Umbilical cord (tissue), 2 donors: ENCODE data around the gene SAMD5. TPM values are rescaled to one million over a fixed set of nuclear protein-coding genes. Genes with fewer than 3 reads are reported as not detected.
"Not testable (repeated sequence)": the region's sequence is repeated elsewhere in the genome, so short reads cannot be mapped to it uniquely, and the experiment has no call there.

ENCODE experiments used
- DNase-seq: peaks from one replicate; pipeline ENCODE4 v3.0.0-alpha.2; 2015; ENCODE audit warnings: low spot score
- total RNA-seq: library from RNA; depleted of rRNA; stranded (reverse); fragments of >200 nt; gene quantifications from one replicate; pipeline ENCODE4 v1.2.3, GENCODE V29; 2014; ENCODE audit warnings: low replicate concordance; ENCODE audit not compliant: insufficient read depth

SAMD5 gene
- total RNA-seq, 1 donor from 2014 or later, result 21.2 TPM

DNA sequence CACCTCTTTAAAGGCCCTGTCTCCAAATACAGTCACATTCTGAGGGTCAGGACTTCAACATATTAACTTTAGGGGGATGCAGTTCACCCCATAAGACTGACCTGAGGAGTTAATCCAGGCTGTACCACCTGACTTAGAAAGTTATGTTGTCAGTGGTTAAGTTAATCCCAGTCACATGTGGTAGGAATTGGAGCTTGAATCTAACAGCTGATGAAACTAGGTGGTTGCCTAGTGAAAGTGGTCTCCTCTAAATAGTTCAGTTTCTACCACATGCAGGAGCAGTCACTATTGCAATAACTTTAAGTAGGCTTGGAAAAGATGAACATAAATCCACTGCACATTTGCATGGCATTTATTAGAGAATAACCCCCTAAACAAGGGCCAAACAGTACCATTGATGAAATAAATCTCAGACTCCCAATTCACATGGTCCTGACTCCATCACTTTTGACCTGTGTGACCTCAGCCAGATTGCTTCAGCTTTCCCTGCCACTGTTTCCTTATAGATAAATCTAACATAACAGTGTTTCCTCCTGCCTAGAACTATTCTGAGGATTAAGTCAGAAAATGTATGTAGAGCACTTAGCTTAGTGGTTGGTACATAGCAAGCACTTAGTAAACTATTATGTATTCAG lies 20.1 kb downstream of the SAMD5 start:
- DNase-seq, result peak; percentile 24

DNA sequence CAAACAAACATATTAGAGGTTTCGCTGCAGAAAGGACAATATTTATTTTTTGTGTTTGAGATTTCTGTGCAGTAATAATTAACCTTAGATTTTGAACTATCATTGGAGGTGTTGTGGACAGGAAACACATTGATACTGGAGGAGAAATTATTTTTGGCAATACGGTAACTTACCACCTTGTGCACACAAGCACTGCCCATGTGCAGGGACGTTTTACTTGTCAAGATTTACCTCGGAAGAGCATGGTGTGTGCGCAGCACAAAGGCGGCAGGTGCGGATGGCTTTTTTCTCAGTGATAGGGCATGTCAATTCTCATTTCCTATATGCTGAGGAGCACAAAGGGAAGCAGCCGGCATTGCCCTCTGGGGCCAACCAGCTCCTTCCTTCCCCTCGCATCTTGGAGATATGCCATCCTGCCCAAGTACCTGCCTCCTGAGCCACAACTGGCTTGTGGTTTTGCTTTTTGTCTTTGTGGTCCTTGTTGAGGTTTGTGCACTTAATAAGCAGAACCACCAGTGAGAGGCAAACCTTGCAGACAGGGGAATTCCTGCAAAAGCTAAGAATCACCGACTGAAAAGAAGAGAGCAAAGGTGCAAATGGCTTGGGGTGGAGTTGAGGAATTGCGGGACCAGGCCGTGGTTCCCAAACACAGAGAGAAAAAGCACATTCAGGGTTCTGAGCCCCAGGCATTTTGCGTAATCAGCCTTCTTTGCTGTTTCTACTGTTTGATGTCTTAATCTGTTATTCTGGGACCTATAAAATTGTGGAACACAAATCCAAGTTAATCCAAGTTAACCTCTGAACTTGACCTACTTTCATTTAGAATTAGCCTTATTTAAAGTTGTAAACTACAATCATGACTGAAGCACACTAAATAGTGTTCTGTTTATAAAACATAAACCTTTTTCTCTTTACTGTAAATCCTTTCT lies 21.9 kb downstream of the SAMD5 start:
- DNase-seq, result peak; percentile 94

DNA sequence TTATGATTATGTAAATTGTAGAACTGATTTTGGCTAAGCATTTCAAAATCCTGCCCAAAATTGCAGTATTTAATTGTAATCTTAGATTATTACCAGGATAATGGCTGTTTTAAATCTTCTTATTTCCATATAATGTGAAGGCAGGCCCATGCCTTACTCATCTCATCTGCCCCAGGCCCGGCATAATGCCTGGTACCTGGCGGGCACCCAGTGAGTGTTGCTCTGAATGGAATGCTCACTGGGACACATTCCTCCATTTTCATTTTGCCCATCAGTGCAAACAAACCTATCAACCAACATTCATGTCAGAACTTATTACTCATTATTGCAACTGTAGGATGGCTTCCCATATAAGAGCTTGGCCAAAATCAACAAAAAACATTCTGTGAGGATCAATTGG lies 22.8 kb downstream of the SAMD5 start:
- peak; percentile 56 for DNase-seq

DNA sequence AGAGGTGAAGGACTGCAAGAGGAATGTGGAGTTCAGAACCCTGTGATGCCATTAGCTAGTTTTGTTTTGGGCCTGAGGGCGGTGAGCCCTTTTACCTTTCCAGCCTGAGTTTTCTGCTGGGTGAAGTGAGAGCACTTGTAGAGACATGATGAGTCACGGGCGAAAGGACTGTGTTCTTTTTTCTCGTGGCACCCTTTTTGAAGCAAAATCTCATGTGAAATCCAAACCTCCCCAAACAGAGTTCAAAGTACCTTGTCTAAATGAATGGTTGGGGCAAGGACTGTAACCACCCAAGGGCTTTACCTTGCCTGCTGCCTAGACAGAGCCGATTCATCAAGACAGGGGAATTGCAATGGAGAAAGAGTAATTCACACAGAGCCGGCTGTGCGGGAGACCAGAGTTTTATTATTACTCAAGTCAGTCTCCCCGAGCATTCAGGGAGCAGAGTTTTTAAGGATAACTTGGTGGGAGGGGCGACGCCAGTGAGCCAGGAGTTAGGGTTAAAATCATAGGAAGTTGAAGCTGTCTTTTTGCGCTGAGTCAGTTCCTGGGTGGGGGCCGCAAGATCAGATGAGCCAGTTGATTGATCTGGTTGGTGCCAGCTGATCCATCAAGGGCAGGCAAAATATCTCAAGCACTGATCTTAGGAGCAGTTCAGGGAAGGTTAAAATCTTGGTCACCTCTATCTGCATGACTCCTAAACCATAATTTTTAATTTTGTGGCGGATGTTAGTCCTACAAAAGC lies 25.8 kb downstream of the SAMD5 start:
- DNase-seq, result no peak

DNA sequence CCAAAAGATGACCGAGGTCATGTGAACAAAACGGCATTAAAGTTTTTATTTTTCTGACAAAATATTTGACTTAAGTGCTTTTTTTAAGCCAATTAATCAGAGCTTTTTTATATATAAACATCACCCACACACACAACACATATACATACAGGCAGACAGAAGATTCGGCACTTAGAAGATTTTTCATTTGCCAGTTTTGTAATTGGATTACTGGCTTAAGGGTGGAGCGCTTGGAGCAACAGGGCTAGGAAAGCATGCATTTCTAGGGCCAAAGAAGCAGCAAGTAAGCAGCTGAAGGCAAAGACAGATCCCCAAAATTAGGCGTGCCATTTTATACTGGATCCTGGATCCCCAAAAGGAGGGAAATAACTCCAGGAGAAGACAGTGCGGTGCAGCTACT lies 30.3 kb downstream of the SAMD5 start:
- peak; percentile 23 for DNase-seq

DNA sequence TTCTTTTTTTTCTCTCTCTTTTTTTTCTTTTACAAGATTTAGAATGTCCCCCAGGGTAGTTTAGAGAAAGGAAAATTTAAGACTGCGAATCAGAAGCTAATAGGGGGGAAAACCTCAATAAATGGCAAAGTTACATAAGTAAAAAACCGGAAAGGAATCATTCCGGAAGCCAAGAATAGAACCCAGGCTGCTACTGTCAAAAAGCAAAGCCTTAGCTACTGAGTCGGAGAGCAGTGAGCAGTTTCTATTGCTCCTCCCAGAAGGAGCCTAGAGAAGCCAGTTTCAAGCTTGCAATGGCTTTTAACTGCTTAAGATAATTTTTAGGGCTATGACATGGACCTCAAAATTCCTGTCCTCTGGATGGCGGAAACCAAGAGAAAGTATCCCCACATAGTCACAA lies 31.6 kb downstream of the SAMD5 start:
- peak; percentile 22 for DNase-seq

DNA sequence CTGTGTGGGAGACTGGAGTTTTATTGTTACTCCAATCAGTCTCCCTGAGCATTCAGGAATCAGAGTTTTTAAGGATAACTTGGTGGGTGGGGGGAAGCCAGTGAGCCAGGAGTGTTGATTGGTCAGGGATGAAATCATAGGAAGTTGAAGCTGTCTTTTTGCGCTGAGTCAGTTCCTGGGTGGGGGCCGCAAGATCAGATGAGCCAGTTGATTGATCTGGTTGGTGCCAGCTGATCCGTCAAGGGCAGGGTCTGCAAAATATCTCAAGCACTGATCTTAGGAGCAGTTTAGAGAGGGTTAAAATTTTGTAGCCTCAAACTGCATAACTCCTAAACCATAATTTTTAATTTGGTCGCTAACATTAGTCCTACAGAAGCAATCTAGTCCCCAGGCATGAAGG lies 33.9 kb downstream of the SAMD5 start:
- not testable (repeated sequence) for DNase-seq

DNA sequence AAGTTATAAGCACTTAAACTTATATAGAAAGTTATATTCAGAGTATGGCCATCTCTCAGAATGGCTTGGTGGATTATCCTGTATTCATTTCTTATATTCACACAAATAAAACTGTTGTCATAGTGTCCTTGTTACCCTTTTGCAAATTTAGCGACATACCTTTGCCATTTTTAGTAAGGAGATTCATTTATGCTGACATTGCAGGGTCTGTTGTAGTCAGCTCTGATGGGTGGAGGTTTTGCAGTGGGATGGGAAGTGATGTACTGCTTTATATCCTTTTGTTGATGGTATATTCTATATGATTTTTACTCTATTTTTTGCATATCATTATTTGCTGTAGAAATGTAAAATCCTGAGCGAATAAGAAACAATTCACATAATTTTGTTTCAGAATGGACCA lies 35.9 kb downstream of the SAMD5 start:
- DNase-seq, result no peak

DNA sequence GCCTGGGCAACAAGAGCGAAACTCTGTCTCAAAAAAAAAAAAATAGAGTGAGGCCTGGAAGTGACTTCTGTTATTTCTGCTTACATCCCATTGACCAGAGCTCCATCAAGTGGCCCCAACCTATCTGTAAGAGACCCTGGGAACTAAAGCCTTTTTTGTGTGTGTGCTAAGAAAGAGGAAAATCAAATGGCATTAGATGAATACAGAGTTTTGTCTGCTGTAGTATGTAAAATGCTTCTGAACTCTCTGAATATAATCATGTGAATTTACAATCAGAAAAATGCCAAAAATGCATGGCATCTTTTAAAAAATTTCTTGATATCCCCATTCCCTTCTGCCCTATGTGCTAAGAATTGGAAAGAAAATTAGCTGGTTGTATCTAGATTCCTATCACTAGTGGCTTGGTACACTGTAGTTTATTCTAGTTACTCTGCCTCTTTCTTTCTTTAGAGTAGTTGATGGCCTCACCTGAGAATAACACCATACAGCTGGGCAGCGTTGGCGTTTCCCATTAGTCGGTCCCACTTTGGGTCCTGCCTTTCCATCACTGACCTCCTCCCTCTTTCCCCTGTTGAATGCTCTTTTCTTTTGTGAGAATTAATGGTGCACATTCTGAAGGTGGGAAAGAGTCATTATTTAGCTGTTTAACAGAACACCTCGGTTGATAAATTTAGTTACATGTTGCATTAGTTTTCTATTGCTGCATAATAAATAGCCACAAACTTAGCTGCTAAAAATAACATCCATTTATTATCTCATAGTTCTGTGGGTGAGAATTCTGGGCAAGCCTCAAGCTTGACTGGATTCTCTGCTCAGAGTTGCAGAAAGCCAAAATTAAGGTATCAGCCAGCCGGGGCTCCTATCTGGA lies 38.2 kb downstream of the SAMD5 start:
- peak; percentile 18 for DNase-seq

DNA sequence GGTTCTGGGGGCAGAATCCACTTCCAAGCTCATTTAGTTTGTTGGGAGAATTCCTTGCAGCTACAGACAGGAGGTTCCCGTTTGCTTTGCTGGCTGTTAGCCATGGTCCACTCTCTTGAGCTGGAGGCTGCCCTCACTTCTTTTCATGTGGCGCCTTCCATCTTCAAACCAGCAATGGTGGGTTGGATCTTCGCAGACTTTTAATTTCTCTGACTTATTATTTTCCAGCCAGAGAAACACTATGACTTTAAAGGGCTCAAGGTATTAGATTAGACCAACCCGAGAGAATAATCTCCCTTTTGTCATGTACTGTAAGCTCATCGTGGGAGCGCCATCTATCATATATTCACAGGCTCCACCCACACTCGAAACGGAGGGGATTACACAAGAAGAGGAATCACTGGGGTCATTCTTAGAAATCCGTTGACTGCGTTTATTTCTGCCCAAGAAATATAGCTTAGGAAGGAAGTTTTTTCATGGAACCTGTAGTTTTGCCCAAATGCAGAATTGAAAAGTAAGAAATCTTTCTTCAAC lies 38.9 kb downstream of the SAMD5 start:
- peak; percentile 19 for DNase-seq

DNA sequence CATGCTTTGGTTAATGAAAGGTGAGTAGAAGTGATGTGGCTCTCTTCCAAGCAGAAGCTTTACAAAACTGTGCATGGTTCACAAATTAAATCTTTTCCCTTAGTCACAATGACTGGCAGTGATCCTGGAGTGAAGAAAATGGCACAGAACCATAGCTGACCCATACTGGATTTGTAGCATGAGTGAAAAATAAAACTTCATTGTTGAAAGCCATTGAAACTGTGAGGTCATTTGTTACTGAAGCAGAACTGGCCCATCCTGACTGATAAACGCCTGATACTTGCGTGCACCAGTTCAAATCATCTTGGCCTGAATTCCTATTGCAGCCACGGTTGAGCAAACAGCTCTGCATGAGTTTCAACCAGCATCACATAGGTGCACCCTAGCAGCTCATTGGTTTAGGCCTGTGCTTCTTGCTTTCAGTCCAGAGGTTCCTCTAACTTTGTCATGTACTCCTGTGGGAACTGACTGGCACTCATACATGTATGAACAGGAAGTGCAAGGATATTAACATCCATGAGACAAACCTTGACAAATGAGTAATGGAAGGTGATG lies 40.5 kb downstream of the SAMD5 start:
- DNase-seq, result no peak

DNA sequence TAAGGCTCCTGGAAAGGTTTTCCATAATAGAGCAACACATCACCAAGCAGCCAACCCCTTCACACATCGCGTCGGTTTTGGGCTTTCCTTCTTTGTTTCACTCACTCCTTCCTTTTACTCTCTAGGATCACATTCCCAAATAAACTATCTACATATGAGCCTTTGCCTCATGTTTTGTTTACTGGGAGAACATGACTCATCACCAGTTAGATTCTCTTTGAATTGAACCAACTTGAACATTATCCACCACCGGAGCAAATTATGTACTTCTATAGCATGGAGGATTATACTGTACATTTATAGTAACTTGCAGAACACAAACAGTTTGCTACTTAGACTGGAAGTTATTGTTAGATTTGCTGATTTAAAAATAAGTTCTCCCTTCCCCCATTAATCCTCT lies 41.0 kb downstream of the SAMD5 start:
- no peak for DNase-seq

DNA sequence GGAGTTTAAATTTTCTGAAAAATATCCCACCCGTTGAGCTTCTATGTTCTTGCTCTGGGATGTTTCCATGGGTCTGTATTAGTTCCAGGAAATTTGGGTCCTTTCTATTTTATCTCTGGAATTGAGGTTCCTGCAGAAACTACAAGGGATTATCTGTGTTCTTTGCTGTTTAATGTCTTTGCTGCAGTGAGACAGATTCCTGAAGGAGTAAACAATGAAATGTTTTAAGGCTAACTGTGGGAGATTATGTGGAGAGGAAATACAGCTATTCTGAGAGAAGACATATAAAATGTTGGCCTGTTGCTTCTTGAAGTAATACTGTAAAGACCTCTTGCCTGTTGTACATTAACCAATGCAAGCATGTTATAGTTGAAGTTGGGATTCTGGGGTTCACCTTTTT lies 43.5 kb downstream of the SAMD5 start:
- DNase-seq, result peak; percentile 90

DNA sequence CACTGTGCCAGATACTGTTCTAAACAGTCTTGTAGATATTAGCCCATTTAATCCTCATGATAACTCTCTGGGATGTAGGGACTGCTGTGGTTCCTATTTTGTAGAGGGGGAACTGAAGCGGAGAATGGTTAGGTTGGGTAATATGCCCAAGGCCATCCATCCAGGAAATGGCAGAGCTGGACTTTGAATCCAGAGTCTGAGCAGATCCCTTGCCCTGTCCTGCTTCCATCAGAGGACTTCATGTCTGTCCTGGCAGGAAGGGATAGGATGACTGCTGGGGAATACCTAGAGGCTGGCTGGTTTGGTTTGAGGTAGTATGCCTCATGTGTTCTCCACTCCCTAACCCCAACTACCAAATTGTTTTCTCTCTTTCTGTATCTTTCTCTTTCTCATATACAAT lies 44.6 kb downstream of the SAMD5 start:
- DNase-seq, result no peak

DNA sequence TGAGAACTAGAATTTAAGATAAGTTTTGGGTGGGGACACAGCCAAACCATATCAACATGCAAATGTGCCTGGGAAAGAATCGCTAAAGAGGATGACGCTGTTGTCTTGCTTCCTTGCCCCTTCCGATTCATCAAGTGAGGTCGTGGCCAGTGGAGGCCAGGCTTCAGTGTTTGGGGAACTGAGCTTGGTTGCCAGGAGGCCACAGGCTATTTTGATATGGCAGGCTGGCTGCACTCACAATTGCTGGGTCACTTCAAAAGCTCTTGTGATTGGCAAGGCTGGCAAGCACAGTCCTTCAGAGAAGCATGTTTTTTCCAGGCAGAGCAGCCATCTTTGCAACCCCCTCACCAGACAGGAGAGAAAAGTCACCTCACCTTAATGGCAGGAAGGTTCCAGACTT lies 45.8 kb downstream of the SAMD5 start:
- DNase-seq, result no peak

DNA sequence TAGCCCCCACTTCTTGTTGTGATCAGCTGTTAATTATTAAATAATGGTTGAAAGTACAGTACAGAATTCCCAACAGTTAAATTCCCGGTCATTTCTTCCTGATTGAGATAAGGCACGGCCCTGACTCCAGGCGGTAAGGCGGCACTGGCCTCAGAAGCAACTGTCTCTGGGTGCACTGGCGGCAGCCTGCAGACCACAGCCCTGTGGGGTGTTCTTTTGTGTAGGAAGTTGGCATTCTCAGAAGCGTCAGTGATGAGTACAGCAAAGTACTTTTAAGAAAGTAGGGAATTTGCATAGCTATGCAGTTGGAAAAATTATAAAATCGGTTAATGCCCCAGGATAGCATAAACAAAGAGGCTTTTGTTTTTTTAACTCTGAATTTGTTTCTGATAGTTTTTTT lies 50.5 kb downstream of the SAMD5 start:
- DNase-seq, result no peak

DNA sequence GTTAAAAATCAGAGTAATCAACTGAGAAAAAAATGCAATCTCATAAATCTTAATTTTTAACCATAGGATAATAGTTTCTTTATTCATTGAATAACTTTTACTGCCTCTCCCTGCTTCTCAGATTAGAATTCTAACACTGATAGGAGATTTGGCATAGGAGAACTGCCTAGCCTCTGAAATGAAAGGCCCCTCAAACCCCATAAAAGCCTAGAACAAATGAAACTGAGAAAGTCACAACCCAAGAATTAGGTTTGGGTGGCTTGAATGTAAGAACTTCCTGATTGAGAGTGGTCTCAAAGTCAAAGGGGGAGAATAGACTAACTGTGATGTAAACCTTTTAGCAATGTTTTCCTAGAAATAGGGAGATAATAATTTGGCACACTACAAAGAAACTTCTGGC lies 52.2 kb downstream of the SAMD5 start:
- DNase-seq, result no peak

DNA sequence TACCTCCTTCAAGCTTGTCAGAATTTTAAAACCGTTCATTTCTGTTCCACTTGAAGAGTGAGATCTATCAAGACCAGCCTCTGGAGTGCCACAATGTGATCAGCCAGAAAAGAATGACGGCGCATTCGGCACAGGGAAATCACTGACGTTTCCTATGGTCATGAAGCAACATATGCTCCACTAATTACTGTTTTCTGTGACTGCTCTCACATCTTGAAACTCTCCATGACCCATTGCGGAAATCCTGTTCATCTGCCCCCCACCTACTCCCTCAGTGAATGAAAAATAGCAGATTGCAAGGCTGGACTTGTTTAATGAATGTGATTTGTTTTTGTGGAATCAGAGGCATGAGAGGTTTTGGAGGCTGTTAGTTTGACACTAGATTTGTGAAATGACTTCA lies 53.2 kb downstream of the SAMD5 start:
- peak; percentile 55 for DNase-seq

DNA sequence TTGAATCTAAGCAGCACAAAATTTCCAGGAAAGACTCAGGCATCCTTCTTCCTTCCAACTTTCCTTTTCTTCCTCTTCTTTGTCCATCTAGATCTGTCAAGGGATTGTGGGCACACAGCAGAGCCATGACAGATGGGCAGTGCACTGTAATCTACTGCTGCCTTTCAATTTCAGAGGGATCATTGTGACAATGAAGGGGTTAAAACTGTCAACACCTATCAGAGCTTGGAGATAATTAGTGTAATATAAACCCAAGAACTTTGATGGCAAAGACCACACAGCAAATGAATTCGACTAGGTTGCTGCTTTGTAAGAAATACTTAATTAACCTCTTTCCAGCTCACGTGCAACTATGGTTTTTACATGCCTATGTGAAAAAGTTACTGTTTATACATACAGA lies 55.0 kb downstream of the SAMD5 start:
- DNase-seq, result no peak

DNA sequence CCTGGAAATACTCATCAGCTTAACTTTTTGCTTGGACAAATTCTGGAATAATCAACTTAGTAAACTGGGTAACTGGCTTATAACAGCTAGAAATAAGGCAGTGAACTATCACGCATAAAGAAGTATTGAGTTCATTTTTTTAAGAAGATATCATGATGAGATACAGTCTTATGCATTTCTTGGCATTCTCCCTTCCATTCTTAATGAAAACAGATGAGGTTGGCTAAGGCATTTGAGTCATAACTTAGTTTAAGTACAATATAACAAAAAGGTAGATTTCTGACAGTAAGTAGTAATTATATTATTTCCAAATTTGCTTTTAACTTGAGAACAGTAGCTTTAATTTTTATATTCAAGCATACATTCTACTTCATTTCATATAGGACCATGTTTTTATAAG lies 56.1 kb downstream of the SAMD5 start:
- no peak for DNase-seq
